ENCODE results near the gene ANTXRL.
"Not testable (repeated sequence)": the region's sequence is repeated elsewhere in the genome, so short reads cannot be mapped to it uniquely, and the experiment has no call there.

ANTXRL gene

GRCh38 chr10:46272863-46273415 lies 13.9 kb upstream of the ANTXRL start:
- DNase-seq = no peak

- DNase-seq = no peak
These were observed 13.0 kb upstream of the ANTXRL start for GRCh38 chr10:46273506-46274477.

GRCh38 chr10:46277840-46278239 lies 9.0 kb upstream of the ANTXRL start:
- no peak for DNase-seq

GRCh38 chr10:46282421-46282831 lies 4.4 kb upstream of the ANTXRL start:
- DNase-seq = not testable (repeated sequence)

GRCh38 chr10:46282842-46283574 lies 3.8 kb upstream of the ANTXRL start:
- DNase-seq = peak in 55 of 58 donors; percentile 25 to 96 (median 72)

GRCh38 chr10:46283580-46284285 lies 3.1 kb upstream of the ANTXRL start:
- DNase-seq = no peak

GRCh38 chr10:46284286-46285229 lies 2.2 kb upstream of the ANTXRL start:
- DNase-seq = peak in 54 of 58 donors; percentile 10 to 96 (median 66)

- DNase-seq = no peak
These were observed 1.5 kb upstream of the ANTXRL start for GRCh38 chr10:46285300-46285699.

- no peak for DNase-seq
These were observed 704 bp upstream of the ANTXRL start for GRCh38 chr10:46285966-46286620.

- DNase-seq = no peak
These were observed 1.2 kb downstream of the ANTXRL start for GRCh38 chr10:46287846-46288477.

- DNase-seq = no peak
These were observed 1.9 kb downstream of the ANTXRL start for GRCh38 chr10:46288601-46289206.

- no peak for DNase-seq
These were observed 2.5 kb downstream of the ANTXRL start for GRCh38 chr10:46289209-46289810.

- DNase-seq = no peak
These were observed 3.5 kb downstream of the ANTXRL start for GRCh38 chr10:46290101-46290886.

GRCh38 chr10:46291817-46292572 lies 5.2 kb downstream of the ANTXRL start:
- DNase-seq = no peak

GRCh38 chr10:46292573-46293023 lies 5.8 kb downstream of the ANTXRL start:
- DNase-seq = no peak

GRCh38 chr10:46293228-46293627 lies 6.4 kb downstream of the ANTXRL start:
- no peak for DNase-seq

Measured in anterior cingulate cortex (tissue), 58 donors.